ENCODE results near the gene NEMP1. TPM values are rescaled to one million over a fixed set of nuclear protein-coding genes. Genes with fewer than 3 reads are reported as not detected.
A peak's percentile ranks its signal among the peaks of the same experiment; 100 is the strongest.

The NEMP1 gene
- total RNA-seq, 2 donors from 2014 or later: 2.3 to 5.2 TPM

DNA sequence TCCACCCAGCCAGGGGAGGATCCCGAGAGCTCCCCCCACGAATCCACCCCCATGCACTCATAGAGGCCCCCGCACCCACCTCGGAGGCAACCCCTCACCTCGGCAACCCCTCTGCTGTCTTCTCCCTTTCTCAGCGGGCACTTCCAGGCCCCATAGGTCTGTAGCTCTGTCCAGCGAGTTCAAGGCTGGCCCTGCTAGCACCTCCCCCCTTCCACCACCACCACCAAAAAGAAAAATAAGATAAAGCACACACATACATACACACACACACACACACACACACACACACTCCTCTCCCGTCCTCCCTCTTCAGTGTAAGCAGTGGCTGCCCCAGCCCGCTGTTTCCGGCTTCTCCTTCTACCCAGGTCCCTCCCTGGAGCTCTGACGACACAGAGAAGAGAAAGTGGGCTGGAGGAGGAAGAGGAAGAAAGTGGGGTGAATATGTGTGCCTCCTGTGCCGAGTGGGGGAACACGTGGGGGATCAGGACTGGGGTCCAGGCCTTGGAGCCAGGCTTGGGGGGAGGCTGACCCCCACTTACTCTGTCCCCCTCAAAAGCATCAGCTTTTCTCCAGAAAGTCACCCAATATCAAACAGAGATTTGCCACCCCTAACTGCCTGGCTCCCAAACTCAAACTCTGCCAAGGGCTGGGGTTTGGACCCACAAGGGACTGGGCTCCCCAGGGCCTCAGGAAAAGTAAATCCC, 32.6 kb upstream of the NEMP1 start, which contains the start of gene STAT6:
Gene STAT6 (minus strand): TSS at position 332 of the 704 bp plus-strand sequence. CDS start 3,084 bp downstream, outside the sequence.
- no peaks in the 10 kb centered on the region for H3K27me3 ChIP-seq
- intact Hi-C loops (cut with DNase I): no loop called here
- WGBS, 2 donors: 1 to 2% methylated on average over 11 to 13 of the region's 13 CpGs
- H3K9me3 ChIP-seq: no peaks in the 10 kb centered on the region
- peak within 1 kb of the TSS; percentile 48 to 57 for H3K4me3 ChIP-seq
- H3K36me3 ChIP-seq (replicated peaks in 1 of 2; ENCODE audit: insufficient read depth in 1 of 2, low read depth in 2 of 2): peaks cover 0 to 2% of the 10 kb centered on the region in 2 donors
- peak within 1 kb of the TSS; percentile 97 to 100 (median 98) for H3K27ac ChIP-seq
- H3K4me1 ChIP-seq: peaks cover 13% of the 10 kb centered on the region
- peak; percentile 77 for ATAC-seq
- DNase-seq: peak; percentile 79 to 92 (median 83)
- peak; percentile 40 to 96 (median 92) for TF ChIP-seq POLR2A (IDR thresholded peaks at IDR 0.05)
- TF ChIP-seq, protein P1, sequence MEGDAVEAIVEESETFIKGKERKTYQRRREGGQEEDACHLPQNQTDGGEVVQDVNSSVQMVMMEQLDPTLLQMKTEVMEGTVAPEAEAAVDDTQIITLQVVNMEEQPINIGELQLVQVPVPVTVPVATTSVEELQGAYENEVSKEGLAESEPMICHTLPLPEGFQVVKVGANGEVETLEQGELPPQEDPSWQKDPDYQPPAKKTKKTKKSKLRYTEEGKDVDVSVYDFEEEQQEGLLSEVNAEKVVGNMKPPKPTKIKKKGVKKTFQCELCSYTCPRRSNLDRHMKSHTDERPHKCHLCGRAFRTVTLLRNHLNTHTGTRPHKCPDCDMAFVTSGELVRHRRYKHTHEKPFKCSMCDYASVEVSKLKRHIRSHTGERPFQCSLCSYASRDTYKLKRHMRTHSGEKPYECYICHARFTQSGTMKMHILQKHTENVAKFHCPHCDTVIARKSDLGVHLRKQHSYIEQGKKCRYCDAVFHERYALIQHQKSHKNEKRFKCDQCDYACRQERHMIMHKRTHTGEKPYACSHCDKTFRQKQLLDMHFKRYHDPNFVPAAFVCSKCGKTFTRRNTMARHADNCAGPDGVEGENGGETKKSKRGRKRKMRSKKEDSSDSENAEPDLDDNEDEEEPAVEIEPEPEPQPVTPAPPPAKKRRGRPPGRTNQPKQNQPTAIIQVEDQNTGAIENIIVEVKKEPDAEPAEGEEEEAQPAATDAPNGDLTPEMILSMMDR (IDR thresholded peaks at IDR 0.05): peak in 1 of 7 experiments; percentile 12

DNA sequence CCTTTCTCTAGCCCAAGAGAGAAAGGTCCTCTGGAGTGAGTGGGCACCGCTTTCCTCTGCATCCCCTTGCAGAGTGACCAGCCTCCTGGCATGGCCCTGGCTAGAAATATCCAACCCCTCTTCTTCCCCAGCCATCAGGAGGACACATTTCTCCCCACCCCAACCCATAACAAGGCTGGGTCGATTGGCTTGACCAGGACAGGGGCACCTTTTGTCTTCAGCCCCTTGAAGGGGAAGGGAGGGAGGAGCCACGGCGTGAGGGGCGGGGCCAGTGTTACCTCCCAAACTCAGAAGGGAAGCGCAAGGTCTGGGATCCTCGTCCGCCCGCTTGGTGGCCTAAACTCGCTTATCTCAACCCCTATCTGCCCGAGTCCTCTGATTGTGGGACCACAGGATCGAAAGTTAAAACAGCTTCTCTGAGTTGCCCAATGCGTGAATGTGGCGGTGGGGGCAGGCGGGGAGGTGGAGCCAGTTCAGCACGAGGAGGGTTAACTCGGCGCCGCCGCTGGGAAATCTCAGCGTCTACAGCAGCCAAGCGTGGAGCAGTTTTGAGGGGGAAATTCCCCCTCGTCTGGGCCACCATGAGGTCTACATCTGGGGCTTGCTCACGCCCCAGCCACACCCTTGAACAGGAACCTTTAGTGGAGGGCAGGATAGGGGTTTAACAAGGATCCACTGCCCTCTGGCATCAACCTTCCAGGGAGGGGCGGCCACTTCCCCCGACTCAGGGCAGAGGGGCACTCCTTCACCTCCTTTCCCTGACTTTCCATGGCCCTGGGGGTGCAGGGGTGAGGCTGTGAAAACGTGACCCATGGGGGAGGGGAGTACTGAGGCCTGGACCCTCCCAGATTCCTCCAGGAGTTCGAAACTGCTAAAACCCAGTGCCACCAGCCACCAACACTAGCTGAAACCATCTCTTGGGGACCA, 31.8 kb upstream of the NEMP1 start:
- H3K4me1 ChIP-seq: peaks cover 13% of the 10 kb centered on the region
- ATAC-seq: no peak
- peak overlapping the region; percentile 97 to 100 (median 98) for H3K27ac ChIP-seq
- DNase-seq: peak; percentile 52 to 65 (median 60)
- peaks cover 0 to 6% of the 10 kb centered on the region in 2 donors for H3K36me3 ChIP-seq (replicated peaks in 1 of 2; ENCODE audit: insufficient read depth in 1 of 2, low read depth in 2 of 2)
- WGBS, 2 donors: 3 to 7% methylated on average over 15 to 28 of the region's 28 CpGs
- H3K4me3 ChIP-seq: peak overlapping the region; percentile 48 to 57
- no peak for TF ChIP-seq POLR2A (IDR thresholded peaks at IDR 0.05)
- TF ChIP-seq, protein P1 (IDR thresholded peaks at IDR 0.05): no peak
- intact Hi-C loops (cut with DNase I): no loop called here
- no peaks in the 10 kb centered on the region for H3K27me3 ChIP-seq
- H3K9me3 ChIP-seq: no peaks in the 10 kb centered on the region

DNA sequence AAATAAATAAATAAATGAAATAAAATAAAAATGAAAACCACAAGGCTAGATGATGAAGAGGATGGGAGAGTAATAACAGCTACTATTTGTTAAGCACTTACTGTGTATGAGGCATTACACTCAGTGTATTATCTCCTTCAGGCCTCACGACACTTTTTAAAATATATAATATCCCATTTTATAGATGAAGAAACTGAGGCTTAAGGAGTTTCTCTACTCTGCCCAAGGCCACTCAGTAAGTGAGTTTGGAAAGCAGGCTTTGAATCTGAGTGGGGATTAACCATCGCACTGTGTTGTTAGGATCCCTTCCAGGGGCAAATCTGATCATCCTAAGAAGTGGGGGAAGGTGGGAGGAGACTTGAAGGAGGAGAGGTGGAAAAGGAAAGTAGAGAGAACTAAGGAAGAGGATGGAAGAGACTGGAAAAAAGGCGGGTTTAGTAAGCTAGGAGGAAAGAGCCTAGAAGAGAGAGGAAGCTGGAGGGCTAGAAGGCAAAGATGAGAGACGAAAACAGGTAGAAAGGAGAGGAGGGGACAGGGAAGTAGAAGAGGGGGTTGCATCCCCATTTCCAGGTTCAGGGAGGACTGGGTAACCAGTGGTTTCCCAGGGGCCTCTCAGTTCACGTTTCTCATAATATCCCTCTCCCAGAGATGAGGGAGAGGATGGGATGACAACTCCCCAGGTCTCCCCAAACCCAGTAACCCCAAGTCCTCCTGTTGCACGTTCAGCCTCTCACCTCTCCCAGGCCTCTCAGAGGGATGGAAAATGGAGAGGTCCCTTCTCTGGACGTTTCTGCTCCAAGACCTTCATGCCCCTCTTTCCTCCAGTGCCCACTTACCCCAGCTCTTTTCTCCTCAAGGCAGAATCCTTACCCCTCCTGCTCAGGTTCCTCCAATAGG, 30.9 kb upstream of the NEMP1 start:
- ATAC-seq: no peak
- Histone ChIP-seq H3K36me3 (replicated peaks in 1 of 2; ENCODE audit: insufficient read depth in 1 of 2, low read depth in 2 of 2) (peaks cover 0 to 8% of the 10 kb centered on the region in 2 donors), H3K9me3 (no peaks in the 10 kb centered on the region), H3K4me3 (no peak overlapping the region), H3K27ac (peak overlapping the region in 3 of 4 donors; percentile 97 to 100 (median 97)), H3K27me3 (no peaks in the 10 kb centered on the region), H3K4me1 (peaks cover 13% of the 10 kb centered on the region)
- intact Hi-C loops (cut with DNase I): loop anchor here (5.0 kb wide), 1 partner anchor 37 kb away; no protein-coding TSS in a partner anchor
- no peak for DNase-seq
- 57 to 70% methylated on average over 7 of the region's 7 CpGs for WGBS, 2 donors
- TF ChIP-seq, protein P1 (IDR thresholded peaks at IDR 0.05): no peak
- TF ChIP-seq POLR2A (IDR thresholded peaks at IDR 0.05): no peak

DNA sequence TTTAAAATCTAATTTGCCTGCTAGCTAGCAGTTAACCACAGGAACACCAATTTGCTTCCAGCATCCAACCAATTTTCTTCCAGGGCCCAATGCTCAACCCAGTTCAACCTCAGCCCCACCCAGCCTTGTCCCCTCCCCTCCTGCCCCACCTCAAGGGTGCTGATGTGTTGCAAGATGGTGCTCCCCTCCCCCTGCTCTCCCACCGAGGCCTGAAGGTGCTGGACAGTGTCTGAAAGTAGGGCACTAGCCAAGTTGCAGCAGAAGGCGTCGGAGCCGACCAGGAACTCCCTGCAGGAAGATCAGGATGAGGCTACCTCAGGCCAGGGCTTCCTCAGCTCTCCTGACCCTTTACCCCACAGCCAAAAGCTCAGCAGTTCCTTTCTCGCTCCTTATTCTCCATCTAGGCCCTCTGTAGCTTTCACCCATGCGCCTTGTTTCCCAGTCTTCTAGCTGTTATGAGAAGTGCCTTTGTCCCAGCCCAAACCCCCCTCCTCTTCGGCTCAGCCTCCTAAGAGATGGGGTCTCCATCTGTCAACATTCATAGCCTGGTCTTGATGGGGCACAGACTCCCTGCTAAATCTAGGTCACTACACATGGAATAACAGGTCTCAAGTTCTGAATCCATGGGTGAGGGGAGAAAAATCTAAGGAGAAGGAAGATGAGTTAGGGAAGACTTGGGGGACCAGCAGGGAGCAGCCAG, 29.0 kb upstream of the NEMP1 start:
- Histone ChIP-seq H3K4me1 (peaks cover 13% of the 10 kb centered on the region), H3K9me3 (no peaks in the 10 kb centered on the region), H3K4me3 (no peak overlapping the region), H3K27me3 (no peaks in the 10 kb centered on the region), H3K27ac (no peak overlapping the region), H3K36me3 (replicated peaks in 1 of 2; ENCODE audit: insufficient read depth in 1 of 2, low read depth in 2 of 2) (peaks cover 0 to 9% of the 10 kb centered on the region in 2 donors)
- 65 to 75% methylated on average over 7 of the region's 7 CpGs for WGBS, 2 donors
- no peak for ATAC-seq
- no peak for TF ChIP-seq POLR2A (IDR thresholded peaks at IDR 0.05)
- intact Hi-C loops (cut with DNase I): loop anchor here (5.0 kb wide), 1 partner anchor 35 kb away; no protein-coding TSS in a partner anchor
- no peak for DNase-seq
